Parathyroid adenoma (tissue), 2 donors: Measurements from ENCODE around the gene ERCC8.
"Not testable (repeated sequence)": the region's sequence is repeated elsewhere in the genome, so short reads cannot be mapped to it uniquely, and the experiment has no call there.

ENCODE experiments used
- H2AFZ ChIP-seq: fragments of 300-600 bp; sonication (generic); one replicate; pipeline ENCODE4 v1.7.0; 2017; ENCODE audit warnings: antibody characterized with exemption, mild to moderate bottlenecking
- H3K27ac ChIP-seq: fragments of 300-600 bp; sonication (generic); one replicate; pipeline ENCODE4 v1.7.0; 2017
- H3K27me3 ChIP-seq: fragments of 300-600 bp; sonication (generic); one replicate; pipeline ENCODE4 v1.7.0; 2017; ENCODE audit warnings: low read length; ENCODE audit not compliant: control insufficient read depth, insufficient read depth
- H3K36me3 ChIP-seq: fragments of 300-600 bp; sonication (generic); one replicate; pipeline ENCODE4 v1.7.0; 2017; ENCODE audit warnings: low read length; ENCODE audit not compliant: control insufficient read depth, insufficient read depth
- H3K4me1 ChIP-seq: fragments of 300-600 bp; sonication (generic); one replicate; pipeline ENCODE4 v1.7.0; 2017; ENCODE audit warnings: control low read depth
- H3K4me2 ChIP-seq: fragments of 300-600 bp; sonication (generic); one replicate; pipeline ENCODE4 v1.7.0; 2017; ENCODE audit warnings: low read length
- H3K4me3 ChIP-seq: fragments of 300-600 bp; sonication (generic); one replicate; pipeline ENCODE4 v1.7.0; 2017; ENCODE audit warnings: low read depth, low read length
- H3K79me2 ChIP-seq: fragments of 300-600 bp; sonication (generic); one replicate; pipeline ENCODE4 v1.7.0; 2017; ENCODE audit warnings: control low read depth
- H3K9ac ChIP-seq: fragments of 300-600 bp; sonication (generic); one replicate; pipeline ENCODE4 v1.7.0; 2017; ENCODE audit warnings: mild to moderate bottlenecking
- H3K9me3 ChIP-seq: fragments of 300-600 bp; sonication (generic); one replicate; pipeline ENCODE4 v1.7.0; 2017; ENCODE audit warnings: low read length; ENCODE audit not compliant: control insufficient read depth
- TF ChIP-seq, protein P1 (sequence below): fragments of 300-600 bp; sonication (generic); IDR thresholded peaks from one replicate; pipeline ENCODE4 v1.7.0; 2017; ENCODE audit warnings: antibody characterized with exemption, mild to moderate bottlenecking
- donor health status: primary hyperparathyroidism.

ERCC8 gene

DNA sequence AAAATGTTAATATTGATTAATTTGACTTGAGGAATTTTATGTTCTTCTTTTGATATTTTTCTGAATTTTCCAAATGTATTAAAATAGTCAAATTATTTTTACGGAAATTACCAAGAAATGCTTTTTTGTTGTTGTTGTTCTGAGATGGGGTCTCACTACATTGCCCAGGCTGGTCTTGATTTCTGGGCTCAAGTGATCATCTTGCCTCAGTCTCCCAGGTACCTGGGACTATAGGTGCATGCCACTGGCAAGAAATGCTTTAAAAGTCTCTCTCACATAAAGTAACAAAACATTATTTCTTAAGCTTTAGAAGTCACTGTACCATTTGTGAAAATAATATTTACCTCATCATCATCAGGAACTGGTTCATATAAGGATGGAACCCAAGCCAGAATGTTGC lies 57.8 kb downstream of the ERCC8 start:
- Histone ChIP-seq H3K4me2 (no peak overlapping the region), H3K36me3 (no peaks in the 10 kb centered on the region), H3K9ac (no peak overlapping the region), H3K4me1 (no peaks in the 10 kb centered on the region), H3K27me3 (no peaks in the 10 kb centered on the region), H3K79me2 (no peaks in the 10 kb centered on the region), H2AFZ (no peak overlapping the region), H3K9me3 (no peaks in the 10 kb centered on the region), H3K27ac (no peak overlapping the region), H3K4me3 (no peak overlapping the region)
- TF ChIP-seq, protein P1, sequence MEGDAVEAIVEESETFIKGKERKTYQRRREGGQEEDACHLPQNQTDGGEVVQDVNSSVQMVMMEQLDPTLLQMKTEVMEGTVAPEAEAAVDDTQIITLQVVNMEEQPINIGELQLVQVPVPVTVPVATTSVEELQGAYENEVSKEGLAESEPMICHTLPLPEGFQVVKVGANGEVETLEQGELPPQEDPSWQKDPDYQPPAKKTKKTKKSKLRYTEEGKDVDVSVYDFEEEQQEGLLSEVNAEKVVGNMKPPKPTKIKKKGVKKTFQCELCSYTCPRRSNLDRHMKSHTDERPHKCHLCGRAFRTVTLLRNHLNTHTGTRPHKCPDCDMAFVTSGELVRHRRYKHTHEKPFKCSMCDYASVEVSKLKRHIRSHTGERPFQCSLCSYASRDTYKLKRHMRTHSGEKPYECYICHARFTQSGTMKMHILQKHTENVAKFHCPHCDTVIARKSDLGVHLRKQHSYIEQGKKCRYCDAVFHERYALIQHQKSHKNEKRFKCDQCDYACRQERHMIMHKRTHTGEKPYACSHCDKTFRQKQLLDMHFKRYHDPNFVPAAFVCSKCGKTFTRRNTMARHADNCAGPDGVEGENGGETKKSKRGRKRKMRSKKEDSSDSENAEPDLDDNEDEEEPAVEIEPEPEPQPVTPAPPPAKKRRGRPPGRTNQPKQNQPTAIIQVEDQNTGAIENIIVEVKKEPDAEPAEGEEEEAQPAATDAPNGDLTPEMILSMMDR: no peak

DNA sequence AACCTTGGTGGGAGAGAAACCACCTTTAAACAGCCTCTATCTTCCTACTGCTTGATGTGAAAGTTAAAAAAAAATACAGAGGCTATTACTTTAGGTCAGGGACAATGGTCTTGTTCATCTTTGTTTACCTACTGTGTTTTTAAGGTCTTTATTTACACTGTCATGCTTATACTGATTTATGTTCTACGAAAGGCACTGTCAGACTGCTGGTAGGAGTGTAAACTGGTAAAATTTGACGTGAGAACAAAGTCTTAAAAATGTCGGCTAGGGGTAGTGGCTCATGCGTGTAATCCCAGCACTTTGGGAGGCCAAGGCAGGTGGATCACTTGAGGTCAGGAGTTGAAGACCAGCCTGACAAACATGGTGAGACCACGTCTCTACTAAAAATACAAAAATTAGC lies 58.7 kb downstream of the ERCC8 start:
- Histone ChIP-seq H3K4me3 (no peak overlapping the region), H3K4me1 (no peaks in the 10 kb centered on the region), H3K27me3 (no peaks in the 10 kb centered on the region), H3K27ac (no peak overlapping the region), H3K79me2 (no peaks in the 10 kb centered on the region), H3K9me3 (no peaks in the 10 kb centered on the region), H3K4me2 (no peak overlapping the region), H2AFZ (no peak overlapping the region), H3K36me3 (no peaks in the 10 kb centered on the region), H3K9ac (no peak overlapping the region)
- TF ChIP-seq, protein P1: no peak

DNA sequence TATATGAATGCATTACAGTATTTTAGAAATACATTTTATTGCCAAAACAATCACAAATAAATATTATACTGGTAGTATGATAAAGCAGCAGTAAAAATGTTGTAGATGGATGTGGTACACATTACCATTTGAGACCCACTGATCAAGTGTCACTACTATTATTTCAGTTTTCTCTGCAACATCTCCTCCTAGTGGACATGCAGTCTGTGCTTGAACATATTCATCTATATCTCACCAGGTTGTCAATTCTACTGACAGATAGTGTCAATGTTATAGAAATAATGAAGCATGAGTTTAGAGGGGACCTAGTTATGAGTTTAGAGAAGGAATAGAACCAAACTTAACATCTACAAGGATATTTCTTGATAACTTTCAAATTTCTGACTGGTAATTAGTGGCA lies 61.6 kb downstream of the ERCC8 start:
- Histone ChIP-seq H3K27me3 (no peaks in the 10 kb centered on the region), H3K36me3 (no peaks in the 10 kb centered on the region), H2AFZ (no peak overlapping the region), H3K4me3 (no peak overlapping the region), H3K9ac (no peak overlapping the region), H3K79me2 (no peaks in the 10 kb centered on the region), H3K4me1 (no peaks in the 10 kb centered on the region), H3K4me2 (no peak overlapping the region), H3K9me3 (no peaks in the 10 kb centered on the region), H3K27ac (no peak overlapping the region)
- TF ChIP-seq, protein P1: peak; percentile 53

DNA sequence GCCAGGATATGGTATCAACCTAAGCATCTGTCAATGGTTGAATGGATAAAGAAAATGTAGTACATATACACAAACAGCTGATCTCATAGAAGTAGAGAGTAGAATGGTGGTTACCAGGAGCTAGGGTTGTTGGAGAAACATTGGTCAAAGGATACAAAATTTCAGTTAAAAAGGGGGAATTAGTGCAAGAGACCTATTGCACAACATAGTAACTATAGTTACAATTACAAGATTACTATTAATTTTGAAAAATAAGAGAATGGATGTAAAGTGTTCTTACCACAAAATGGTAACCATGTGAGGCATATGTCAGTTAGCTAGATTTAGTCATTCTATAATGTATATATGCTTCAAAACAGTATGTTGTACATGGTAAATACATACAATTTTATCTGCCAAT lies 72.0 kb downstream of the ERCC8 start:
- Histone ChIP-seq H2AFZ (no peak overlapping the region), H3K4me3 (no peak overlapping the region), H3K9ac (no peak overlapping the region), H3K4me2 (no peak overlapping the region), H3K27me3 (no peaks in the 10 kb centered on the region), H3K9me3 (no peaks in the 10 kb centered on the region), H3K27ac (no peak overlapping the region), H3K36me3 (no peaks in the 10 kb centered on the region), H3K79me2 (no peaks in the 10 kb centered on the region), H3K4me1 (no peaks in the 10 kb centered on the region)
- TF ChIP-seq, protein P1: no peak

DNA sequence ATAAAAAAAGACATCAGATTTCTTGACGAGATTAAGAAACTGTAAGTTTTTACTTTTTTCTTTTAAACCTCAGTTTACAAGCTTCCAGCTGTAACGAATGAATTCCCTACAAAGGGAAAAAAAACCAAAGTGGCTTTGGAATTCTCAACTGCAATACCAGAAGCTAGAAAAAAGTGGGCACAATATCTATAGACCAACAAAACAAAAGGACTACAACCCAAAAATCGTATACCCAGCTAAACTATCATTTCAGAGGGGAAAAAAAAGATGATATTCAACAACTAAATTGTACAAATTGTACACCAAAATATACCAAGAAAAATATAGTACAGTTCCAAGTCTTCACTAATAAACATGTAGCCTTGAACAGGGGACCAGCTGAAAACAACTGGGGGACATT lies 74.0 kb downstream of the ERCC8 start:
- Histone ChIP-seq H3K4me1 (no peaks in the 10 kb centered on the region), H3K9me3 (no peaks in the 10 kb centered on the region), H3K79me2 (no peaks in the 10 kb centered on the region), H3K4me3 (no peak overlapping the region), H3K27ac (no peak overlapping the region), H3K4me2 (no peak overlapping the region), H3K36me3 (no peaks in the 10 kb centered on the region), H3K27me3 (no peaks in the 10 kb centered on the region), H2AFZ (no peak overlapping the region), H3K9ac (no peak overlapping the region)
- TF ChIP-seq, protein P1: no peak

DNA sequence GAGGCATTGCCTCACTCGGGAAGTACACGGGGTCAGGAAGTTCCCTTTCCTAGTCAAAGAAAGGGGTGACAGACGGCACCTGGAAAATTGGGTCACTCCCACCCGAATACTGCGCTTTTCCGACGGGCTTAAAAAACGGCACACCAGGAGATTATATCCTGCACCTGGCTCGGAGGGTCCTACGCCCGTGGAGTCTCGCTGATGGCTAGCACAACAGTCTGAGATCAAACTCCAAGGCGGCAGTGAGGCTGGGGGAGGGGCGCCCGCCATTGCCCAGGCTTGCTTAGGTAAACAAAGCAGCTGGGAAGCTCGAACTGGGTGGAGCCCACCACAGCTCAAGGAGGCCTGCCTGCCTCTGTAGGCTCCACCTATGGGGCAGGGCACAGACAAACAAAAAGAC lies 84.3 kb downstream of the ERCC8 start:
- not testable (repeated sequence) for H3K27me3 ChIP-seq, H3K36me3 ChIP-seq, H3K4me2 ChIP-seq, H3K9me3 ChIP-seq, H3K79me2 ChIP-seq, H3K4me1 ChIP-seq, H3K27ac ChIP-seq, H3K9ac ChIP-seq, H2AFZ ChIP-seq, H3K4me3 ChIP-seq
